B cell (primary cell): ENCODE measurements around the gene PATE4. TPM values are rescaled to one million over a fixed set of nuclear protein-coding genes. Genes with fewer than 3 reads are reported as not detected.
"Not testable (repeated sequence)": the region's sequence is repeated elsewhere in the genome, so short reads cannot be mapped to it uniquely, and the experiment has no call there.

ENCODE experiments used
- ATAC-seq: fragments of 200-7000 bp; cut with Tn5 transposase; one replicate; pipeline ENCODE4 v1.10.0; 2021; ENCODE audit warnings: low read depth, mild to moderate bottlenecking, moderate number of reproducible peaks, moderate library complexity
- CTCF ChIA-PET: fragments of 350-600 bp; sonication (Branson Sonifier 250); formaldehyde crosslinking; loops from one replicate; lab custom pipeline; 2021; ENCODE audit warnings: antibody characterized with exemption, inconsistent platforms; lab: Charles Lee
- POLR2A ChIA-PET: fragments of 350-600 bp; sonication (Branson Sonifier 250); formaldehyde crosslinking; loops from one replicate; lab custom pipeline; 2021; ENCODE audit warnings: antibody characterized with exemption; lab: Charles Lee
- DNase-seq: peaks from one replicate; pipeline ENCODE4 v3.0.0; 2013
- H2AFZ ChIP-seq: 2 replicates; pipeline ENCODE4 v1.6.1; 2012; ENCODE audit warnings: mild to moderate bottlenecking, low read depth, low read length; ENCODE audit not compliant: insufficient read depth, poor library complexity, severe bottlenecking
- H3K27ac ChIP-seq, 2 donors: 1 replicate in 1 of 2; 2 replicates in 1 of 2; pipeline ENCODE4 v1.5.1; 2012 to 2013; ENCODE audit warnings: low read length in 2 of 2, mild to moderate bottlenecking in 2 of 2, moderate library complexity in 1 of 2
- H3K27me3 ChIP-seq, 4 experiments: fragments of 200-600 bp in 1 of 4; sonication (generic) in 1 of 4; replicated peaks in 1 of 4; 1 replicate in 2 of 4; 2 replicates in 2 of 4; pipeline versions ENCODE4 v1.6.1 to v1.7.0; 2013 to 2016; ENCODE audit warnings: low read length in 3 of 4, mild to moderate bottlenecking in 2 of 4, mixed read lengths in 1 of 4, moderate library complexity in 1 of 4; ENCODE audit not compliant: insufficient read depth in 4 of 4, control insufficient read depth in 3 of 4; ENCODE audit errors: control extremely low read depth in 1 of 4
- H3K36me3 ChIP-seq, 2 experiments: replicated peaks in 1 of 2; 1 replicate in 1 of 2; 2 replicates in 1 of 2; pipeline versions ENCODE4 v1.6.1 to v1.7.1; 2013; ENCODE audit warnings: low read length in 1 of 2; ENCODE audit not compliant: insufficient read depth in 2 of 2, control insufficient read depth in 1 of 2; ENCODE audit errors: control extremely low read depth in 1 of 2, extremely low read depth in 1 of 2
- H3K4me1 ChIP-seq, 2 donors: fragments of 200-600 bp in 1 of 2; sonication (generic) in 1 of 2; 1 replicate in 1 of 2; 2 replicates in 1 of 2; pipeline versions ENCODE4 v1.5.1 to v1.6.1; 2013 to 2017; ENCODE audit warnings: low read length in 2 of 2; ENCODE audit not compliant: control insufficient read depth in 2 of 2, insufficient read depth in 2 of 2
- H3K4me2 ChIP-seq: replicated peaks from 2 replicates; pipeline ENCODE3; 2012; ENCODE audit warnings: mild to moderate bottlenecking, low read depth, low read length; ENCODE audit not compliant: poor library complexity, severe bottlenecking
- H3K4me3 ChIP-seq, 5 experiments: fragments of 200-600 bp in 1 of 5; sonication (generic) in 1 of 5; 1 replicate in 3 of 5; 2 replicates in 2 of 5; pipeline versions ENCODE4 v1.5.1 to v1.7.0; 2011 to 2016; ENCODE audit warnings: low read length in 4 of 5, mild to moderate bottlenecking in 4 of 5, low read depth in 2 of 5, control low read depth in 1 of 5, moderate library complexity in 1 of 5; ENCODE audit not compliant: insufficient read depth in 1 of 5; ENCODE audit errors: control extremely low read depth in 1 of 5, extremely low read depth in 1 of 5
- H3K79me2 ChIP-seq: fragments of 200-600 bp; sonication (generic); one replicate; pipeline ENCODE4 v1.6.0; 2016; ENCODE audit warnings: low read length; ENCODE audit not compliant: control insufficient read depth, insufficient read depth
- H3K9ac ChIP-seq: fragments of 200-600 bp; sonication (generic); 2 replicates; pipeline ENCODE4 v1.6.1; 2017; ENCODE audit warnings: mild to moderate bottlenecking, low read length, moderate library complexity
- H3K9me3 ChIP-seq, 3 donors: one replicate each; pipeline versions ENCODE4 v1.6.1 to v1.7.1; 2013; ENCODE audit warnings: low read length in 2 of 3; ENCODE audit not compliant: control insufficient read depth in 2 of 3, insufficient read depth in 1 of 3; ENCODE audit errors: control extremely low read depth in 1 of 3
- H4K20me1 ChIP-seq: 2 replicates; pipeline ENCODE4 v1.6.0; 2012; ENCODE audit warnings: mild to moderate bottlenecking, low read length; ENCODE audit not compliant: insufficient read depth, control insufficient read depth, poor library complexity, severe bottlenecking
- H3K27ac Mint-ChIP-seq: one replicate; pipeline ENCODE4 v1.8.0; 2021; ENCODE audit warnings: mixed read lengths
- H3K27me3 Mint-ChIP-seq: one replicate; pipeline ENCODE4 v1.8.0; 2021; ENCODE audit warnings: mixed read lengths
- H3K4me1 Mint-ChIP-seq: one replicate; pipeline ENCODE4 v1.8.0; 2021; ENCODE audit warnings: mixed read lengths
- H3K4me3 Mint-ChIP-seq: one replicate; pipeline ENCODE4 v1.8.0; 2021; ENCODE audit warnings: mixed read lengths
- H3K9me3 Mint-ChIP-seq: one replicate; pipeline ENCODE4 v1.8.0; 2022; ENCODE audit warnings: mixed read lengths; ENCODE audit not compliant: insufficient read depth
- CTCF ChIP-seq: fragments of 200-600 bp; IDR thresholded peaks from one replicate; pipeline ENCODE4 v1.8.0; 2022; ENCODE audit warnings: antibody characterized with exemption, mild to moderate bottlenecking
- EZH2 ChIP-seq: IDR thresholded peaks from 2 replicates; pipeline ENCODE4 v1.6.1; 2012; ENCODE audit warnings: borderline replicate concordance, low read depth, mild to moderate bottlenecking, moderate library complexity, low read length; ENCODE audit not compliant: insufficient read depth, poor library complexity, severe bottlenecking
- WGBS: methylation state at CpG from one replicate; pipeline ENCODE4 v1.1.5; 2013; ENCODE audit warnings: missing lambda C conversion rate; ENCODE audit not compliant: insufficient coverage; 5-methylcytosine and 5-hydroxymethylcytosine counted together
- intact Hi-C: fragments of 100-400 bp; cut with micrococcal nuclease; formaldehyde crosslinking; loops from one replicate; pipeline ENCODE4 v1.10.0; 2022
- polyA plus RNA-seq: library from polyadenylated mRNA; depleted of rRNA; stranded (reverse); fragments of >200 nt; gene quantifications from 2 replicates; pipeline ENCODE4 v1.2.3, GENCODE V29; 2012
- total RNA-seq, 2 donors: library from RNA; stranded (reverse); fragments of 120-200 nt in 1 of 2; gene quantifications; 1 replicate in 1 of 2; 2 replicates in 1 of 2; pipeline versions ENCODE4 v1.2.3 to v1.2.4, GENCODE V29; 2013 to 2022

The PATE4 gene
- total and polyA plus RNA-seq, 2 donors (not counting 1 experiment from before 2014, with no cell fraction given) = not detected

DNA sequence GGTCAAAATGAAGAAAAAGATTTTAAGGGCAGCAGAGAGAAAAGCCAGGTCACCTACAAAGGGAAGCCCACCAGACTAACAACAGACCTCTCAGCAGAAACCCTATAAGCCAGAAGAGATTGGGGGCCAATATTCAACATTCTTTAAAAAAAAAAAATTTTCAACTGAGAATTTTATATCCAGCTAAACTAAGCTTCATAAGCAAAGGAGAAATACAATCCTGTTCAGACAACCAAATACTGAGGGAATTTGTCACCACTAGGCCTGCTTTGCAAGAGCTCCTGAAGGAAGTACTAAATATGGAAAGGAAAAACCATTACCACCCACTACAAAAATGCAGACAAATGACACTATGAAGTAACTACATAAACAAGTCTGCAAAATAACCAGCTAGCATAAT lies 13.1 kb downstream of the PATE4 start:
- no peak overlapping the region for H3K27ac Mint-ChIP-seq
- Histone ChIP-seq H4K20me1 (no peaks in the 10 kb centered on the region), H3K27me3 (no peaks in the 10 kb centered on the region), H3K9me3 (peaks cover 0 to 23% (median 15%) of the 10 kb centered on the region in 3 donors), H3K9ac (no peak overlapping the region), H3K27ac (no peak overlapping the region), H2AFZ (no peak overlapping the region), H3K79me2 (no peaks in the 10 kb centered on the region), H3K4me1 (no peaks in the 10 kb centered on the region), H3K4me3 (no peak overlapping the region), H3K36me3 (no peaks in the 10 kb centered on the region), H3K4me2 (no peak overlapping the region)
- ChIA-PET POLR2A (no interaction called here), CTCF (no interaction called here)
- peaks cover 14% of the 10 kb centered on the region for H3K9me3 Mint-ChIP-seq
- H3K4me1 Mint-ChIP-seq = no peaks in the 10 kb centered on the region
- intact Hi-C loops = no loop called here
- TF ChIP-seq CTCF = no peak
- TF ChIP-seq EZH2 = no peak
- no peaks in the 10 kb centered on the region for H3K27me3 Mint-ChIP-seq
- ATAC-seq = no peak
- no peak for DNase-seq
- H3K4me3 Mint-ChIP-seq = no peak overlapping the region

DNA sequence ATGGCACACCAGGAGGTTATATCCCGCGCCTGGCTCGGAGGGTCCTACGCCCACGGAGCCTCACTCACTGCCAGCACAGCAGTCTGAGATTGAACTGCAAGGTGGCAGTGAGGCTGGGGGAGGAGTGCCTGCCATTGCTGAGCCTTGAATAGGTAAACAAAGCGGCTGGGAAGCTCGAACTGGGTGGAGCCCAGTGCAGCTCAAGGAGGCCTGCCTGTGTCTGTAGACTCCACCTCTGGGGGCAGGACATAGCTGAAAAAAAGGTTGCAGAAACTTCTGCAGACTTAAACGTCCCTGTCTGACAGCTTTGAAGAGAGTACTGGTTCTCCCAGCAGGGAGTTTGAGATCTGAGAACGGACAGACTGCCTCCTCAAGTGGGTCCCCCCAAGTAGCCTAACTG lies 24.6 kb downstream of the PATE4 start:
- POLR2A ChIA-PET, H3K27ac Mint-ChIP-seq, H3K4me2 ChIP-seq, H3K9me3 ChIP-seq, CTCF ChIA-PET, DNase-seq, H2AFZ ChIP-seq, H3K4me1 ChIP-seq, H3K27me3 ChIP-seq, H3K9me3 Mint-ChIP-seq, H3K4me1 Mint-ChIP-seq, H3K9ac ChIP-seq, ATAC-seq, intact Hi-C loops, H3K79me2 ChIP-seq, H3K36me3 ChIP-seq, H3K4me3 Mint-ChIP-seq, H3K4me3 ChIP-seq, H3K27ac ChIP-seq, H4K20me1 ChIP-seq: not testable (repeated sequence)
- peaks cover 14% of the 10 kb centered on the region for H3K27me3 Mint-ChIP-seq
- WGBS = 98% methylated on average over 9 of the region's 9 CpGs

DNA sequence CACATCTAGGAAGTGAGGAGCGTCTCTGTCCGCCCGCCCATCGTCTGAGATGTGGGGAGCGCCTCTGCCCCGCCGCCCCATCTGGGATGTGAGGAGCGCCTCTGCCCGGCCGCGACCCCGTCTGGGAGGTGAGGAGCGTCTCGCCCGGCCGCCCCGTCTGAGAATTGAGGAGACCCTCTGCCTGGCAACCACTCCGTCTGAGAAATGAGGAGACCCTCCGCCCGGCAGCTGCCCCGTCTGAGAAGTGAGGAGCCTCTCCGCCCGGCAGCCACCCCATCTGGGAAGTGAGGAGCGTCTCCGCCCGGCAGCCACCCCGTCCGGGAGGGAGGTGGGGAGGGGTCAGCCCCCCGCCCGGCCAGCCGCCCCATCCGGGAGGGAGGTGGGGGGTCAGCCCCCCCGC lies 29.7 kb downstream of the PATE4 start:
- POLR2A ChIA-PET, H3K9ac ChIP-seq, H3K9me3 Mint-ChIP-seq, H2AFZ ChIP-seq, intact Hi-C loops, H3K9me3 ChIP-seq, CTCF ChIA-PET, H4K20me1 ChIP-seq, H3K4me3 ChIP-seq, H3K4me1 ChIP-seq, H3K79me2 ChIP-seq, H3K27me3 Mint-ChIP-seq, H3K27me3 ChIP-seq, ATAC-seq, H3K4me1 Mint-ChIP-seq, H3K4me2 ChIP-seq, DNase-seq, H3K27ac ChIP-seq, H3K36me3 ChIP-seq, H3K27ac Mint-ChIP-seq, H3K4me3 Mint-ChIP-seq: not testable (repeated sequence)
- WGBS = 98% methylated on average over 12 of the region's 33 CpGs
